ENCODE results near the gene ATP2B2. TPM values are rescaled to one million over a fixed set of nuclear protein-coding genes. Genes with fewer than 3 reads are reported as not detected.
"Not testable (repeated sequence)": the region's sequence is repeated elsewhere in the genome, so short reads cannot be mapped to it uniquely, and the experiment has no call there.

ATP2B2 gene
- total RNA-seq, 1 experiment from 2014 or later = not detected

- POLR2A ChIA-PET = interaction anchor here (1.4 kb wide), 1 partner anchor 20 kb away, joined by 3 read pairs; no protein-coding TSS in a partner anchor
- intact Hi-C loops (cut with micrococcal nuclease) = no loop called here
- DNase-seq (ENCODE audit: unreplicated experiment) = no peak
- Mint-ChIP-seq H3K9me3 (ENCODE audit: unreplicated experiment) (no peaks in the 10 kb centered on the region), H3K27ac (ENCODE audit: low read depth, unreplicated experiment) (no peak overlapping the region), H3K4me1 (ENCODE audit: insufficient read depth, unreplicated experiment) (no peaks in the 10 kb centered on the region), H3K27me3 (ENCODE audit: insufficient read depth, unreplicated experiment) (no peaks in the 10 kb centered on the region), H3K36me3 (ENCODE audit: insufficient read depth, unreplicated experiment) (peaks cover 69% of the 10 kb centered on the region), H3K4me3 (ENCODE audit: unreplicated experiment) (no peak overlapping the region)
- no TSS peak for BruUV-seq (replicated peaks)
- no peak for TF ChIP-seq CTCF (IDR thresholded peaks at IDR 0.05; ENCODE audit: unreplicated experiment)
- CTCF ChIA-PET = interaction anchor here (0.7 to 1.1 kb wide), 2 partner anchors 13 to 1203 kb away, joined by 3 to 9 read pairs; no protein-coding TSS in a partner anchor
Observed at GRCh38 chr3:10300087-10300486, 205.3 kb downstream of the ATP2B2 start.

DNA sequence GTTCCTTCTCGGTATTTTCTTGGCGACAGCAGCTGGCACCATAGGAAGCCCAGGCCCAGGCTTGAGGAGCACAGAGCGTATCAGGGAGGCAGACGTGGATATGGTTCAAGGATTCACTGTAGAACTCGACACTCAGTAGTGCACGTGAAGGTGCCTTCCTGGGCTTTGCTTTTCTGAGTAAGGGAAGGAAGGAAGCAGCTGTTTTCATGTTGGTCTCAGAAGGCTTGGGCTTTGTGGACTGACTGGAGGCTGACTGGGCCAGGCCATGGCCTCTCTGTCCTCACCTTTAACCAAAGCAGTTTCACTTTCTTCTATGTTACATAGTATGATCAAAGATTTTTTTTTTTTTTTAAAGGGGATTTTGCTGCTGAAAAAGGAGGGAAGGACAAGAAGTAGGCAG is 205.7 kb downstream of the ATP2B2 start:
- BruUV-seq (replicated peaks) = no TSS peak
- Mint-ChIP-seq H3K4me1 (ENCODE audit: insufficient read depth, unreplicated experiment) (no peaks in the 10 kb centered on the region), H3K4me3 (ENCODE audit: unreplicated experiment) (no peak overlapping the region), H3K9me3 (ENCODE audit: unreplicated experiment) (no peaks in the 10 kb centered on the region), H3K36me3 (ENCODE audit: insufficient read depth, unreplicated experiment) (peaks cover 67% of the 10 kb centered on the region), H3K27me3 (ENCODE audit: insufficient read depth, unreplicated experiment) (no peaks in the 10 kb centered on the region), H3K27ac (ENCODE audit: low read depth, unreplicated experiment) (no peak overlapping the region)
- no peak for TF ChIP-seq CTCF (IDR thresholded peaks at IDR 0.05; ENCODE audit: unreplicated experiment)
- no peak for DNase-seq (ENCODE audit: unreplicated experiment)
- intact Hi-C loops (cut with micrococcal nuclease) = no loop called here
- ChIA-PET POLR2A (interaction anchor here (1.4 kb wide), 1 partner anchor 21 kb away, joined by 3 read pairs; no protein-coding TSS in a partner anchor), CTCF (interaction anchor here (0.6 to 1.1 kb wide), 3 partner anchors 13 to 1202 kb away, joined by 3 to 9 read pairs (median 3); no protein-coding TSS in a partner anchor)

DNA sequence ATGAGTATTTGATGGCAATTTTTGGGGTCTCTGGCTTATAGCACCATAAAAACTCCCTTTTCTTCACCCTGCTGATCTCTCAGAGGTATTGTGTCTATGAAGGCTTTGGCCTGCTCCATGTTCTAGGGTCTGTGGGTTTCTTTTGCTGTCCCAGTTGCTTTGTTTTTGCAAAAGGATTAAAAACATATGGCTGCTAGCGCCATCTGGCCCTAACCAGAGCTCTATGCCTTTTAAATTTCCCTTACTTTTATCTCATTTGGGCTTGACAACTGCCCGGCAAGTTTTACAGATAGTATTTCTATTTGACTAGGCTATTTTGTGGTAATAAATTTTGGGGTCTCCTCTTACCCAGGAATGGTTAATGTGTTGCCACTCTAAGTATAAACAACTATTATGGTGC is 206.2 kb downstream of the ATP2B2 start:
- no peak for TF ChIP-seq CTCF (IDR thresholded peaks at IDR 0.05; ENCODE audit: unreplicated experiment)
- DNase-seq (ENCODE audit: unreplicated experiment) = no peak
- H3K27ac Mint-ChIP-seq (ENCODE audit: low read depth, unreplicated experiment) = no peak overlapping the region
- peaks cover 64% of the 10 kb centered on the region for H3K36me3 Mint-ChIP-seq (ENCODE audit: insufficient read depth, unreplicated experiment)
- H3K4me3 Mint-ChIP-seq (ENCODE audit: unreplicated experiment) = no peak overlapping the region
- CTCF ChIA-PET = interaction anchor here (0.6 to 0.7 kb wide), 2 partner anchors 795 to 1202 kb away, joined by 3 to 9 read pairs; no protein-coding TSS in a partner anchor
- H3K9me3 Mint-ChIP-seq (ENCODE audit: unreplicated experiment) = no peaks in the 10 kb centered on the region
- POLR2A ChIA-PET = interaction anchor here (1.4 kb wide), 1 partner anchor 21 kb away, joined by 3 read pairs; no protein-coding TSS in a partner anchor
- BruUV-seq (replicated peaks) = no TSS peak
- intact Hi-C loops (cut with micrococcal nuclease) = no loop called here
- H3K27me3 Mint-ChIP-seq (ENCODE audit: insufficient read depth, unreplicated experiment) = no peaks in the 10 kb centered on the region
- no peaks in the 10 kb centered on the region for H3K4me1 Mint-ChIP-seq (ENCODE audit: insufficient read depth, unreplicated experiment)

GRCh38 chr3:10298064-10298463 is 207.3 kb downstream of the ATP2B2 start:
- H3K9me3 Mint-ChIP-seq (ENCODE audit: unreplicated experiment); DNase-seq (ENCODE audit: unreplicated experiment); POLR2A ChIA-PET; H3K4me3 Mint-ChIP-seq (ENCODE audit: unreplicated experiment); H3K27ac Mint-ChIP-seq (ENCODE audit: low read depth, unreplicated experiment); BruUV-seq (replicated peaks); H3K4me1 Mint-ChIP-seq (ENCODE audit: insufficient read depth, unreplicated experiment); intact Hi-C loops (cut with micrococcal nuclease); H3K27me3 Mint-ChIP-seq (ENCODE audit: insufficient read depth, unreplicated experiment); CTCF ChIA-PET: not testable (repeated sequence)
- peaks cover 57% of the 10 kb centered on the region for H3K36me3 Mint-ChIP-seq (ENCODE audit: insufficient read depth, unreplicated experiment)
